ENCODE data around the gene KCNK4. TPM values are rescaled to one million over a fixed set of nuclear protein-coding genes. Genes with fewer than 3 reads are reported as not detected.

Gene KCNK4
- total RNA-seq, 3 donors from 2014 or later: not detected

- peaks cover 23% of the 10 kb centered on the region for H3K4me1 ChIP-seq (ENCODE audit: low read depth)
- intact Hi-C loops (cut with DNase I, micrococcal nuclease): no loop called here
- H3K9me3 ChIP-seq: no peaks in the 10 kb centered on the region
- TF ChIP-seq CTCF (IDR thresholded peaks at IDR 0.05): no peak
- H3K36me3 ChIP-seq (ENCODE audit: low read depth): no peaks in the 10 kb centered on the region
- ATAC-seq (no peak), DNase-seq (peak in 2 of 3 donors; percentile 53 to 62)
- no peak overlapping the region for H3K4me3 ChIP-seq
Observed at GRCh38 chr11:64297699-64298358, 6.7 kb downstream of the KCNK4 start.

DNA sequence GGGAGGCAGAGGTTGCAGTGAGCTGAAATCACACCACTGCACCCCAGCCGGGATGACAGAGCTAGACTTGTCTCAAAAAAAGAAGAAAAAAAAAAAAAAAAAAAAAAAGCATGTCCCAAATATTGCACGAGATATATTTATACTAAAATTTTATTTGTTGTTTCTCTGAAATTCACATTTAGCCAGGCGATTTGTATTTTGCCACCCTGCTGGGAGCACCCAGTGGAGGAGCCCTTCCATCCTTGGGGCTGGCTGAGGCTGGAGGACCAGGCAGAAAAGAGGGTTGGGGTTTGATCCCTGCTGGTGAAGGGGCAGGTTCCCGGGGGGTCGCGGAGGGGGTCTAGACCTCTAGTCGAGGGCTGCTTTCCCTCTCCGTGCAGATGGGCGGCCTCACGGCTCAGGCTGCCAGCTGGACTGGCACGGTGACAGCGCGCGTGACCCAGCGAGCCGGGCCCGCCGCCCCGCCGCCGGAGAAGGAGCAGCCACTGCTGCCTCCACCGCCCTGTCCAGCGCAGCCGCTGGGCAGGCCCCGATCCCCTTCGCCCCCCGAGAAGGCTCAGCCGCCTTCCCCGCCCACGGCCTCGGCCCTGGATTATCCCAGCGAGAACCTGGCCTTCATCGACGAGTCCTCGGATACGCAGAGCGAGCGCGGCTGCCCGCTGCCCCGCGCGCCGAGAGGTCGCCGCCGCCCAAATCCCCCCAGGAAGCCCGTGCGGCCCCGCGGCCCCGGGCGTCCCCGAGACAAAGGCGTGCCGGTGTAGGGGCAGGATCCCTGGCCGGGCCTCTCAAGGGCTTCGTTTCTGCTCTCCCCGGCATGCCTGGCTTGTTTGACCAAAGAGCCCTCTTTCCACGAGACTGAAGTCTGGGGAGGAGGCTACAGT, 8.1 kb downstream of the KCNK4 start:
- no peak for TF ChIP-seq CTCF (IDR thresholded peaks at IDR 0.05)
- ATAC-seq (peak; percentile 30), DNase-seq (peak in 1 of 3 donors; percentile 75)
- intact Hi-C loops (cut with DNase I, micrococcal nuclease): no loop called here
- Histone ChIP-seq H3K4me3 (no peak overlapping the region), H3K4me1 (ENCODE audit: low read depth) (peaks cover 30% of the 10 kb centered on the region), H3K9me3 (no peaks in the 10 kb centered on the region), H3K36me3 (ENCODE audit: low read depth) (no peaks in the 10 kb centered on the region)

GRCh38 chr11:64299847-64300648, 8.9 kb downstream of the KCNK4 start, which contains the start of gene CATSPERZ:
CATSPERZ (plus strand) TSS chr11:64300358; CDS start chr11:64300411, 53 bp downstream.
- H3K36me3 ChIP-seq (ENCODE audit: low read depth): no peaks in the 10 kb centered on the region
- no peak for TF ChIP-seq CTCF (IDR thresholded peaks at IDR 0.05)
- H3K4me3 ChIP-seq: no peak within 1 kb of the TSS
- H3K4me1 ChIP-seq (ENCODE audit: low read depth): peaks cover 31% of the 10 kb centered on the region
- no peaks in the 10 kb centered on the region for H3K9me3 ChIP-seq
- intact Hi-C loops (cut with DNase I, micrococcal nuclease): loop anchor here (5.0 to 10.0 kb wide), 2 partner anchors 93 to 95 kb away; partner anchors contain the start of gene FERMT3 (in 2 of the 2)
- ATAC-seq (no peak), DNase-seq (peak in 2 of 3 donors; percentile 55 to 56)

DNA sequence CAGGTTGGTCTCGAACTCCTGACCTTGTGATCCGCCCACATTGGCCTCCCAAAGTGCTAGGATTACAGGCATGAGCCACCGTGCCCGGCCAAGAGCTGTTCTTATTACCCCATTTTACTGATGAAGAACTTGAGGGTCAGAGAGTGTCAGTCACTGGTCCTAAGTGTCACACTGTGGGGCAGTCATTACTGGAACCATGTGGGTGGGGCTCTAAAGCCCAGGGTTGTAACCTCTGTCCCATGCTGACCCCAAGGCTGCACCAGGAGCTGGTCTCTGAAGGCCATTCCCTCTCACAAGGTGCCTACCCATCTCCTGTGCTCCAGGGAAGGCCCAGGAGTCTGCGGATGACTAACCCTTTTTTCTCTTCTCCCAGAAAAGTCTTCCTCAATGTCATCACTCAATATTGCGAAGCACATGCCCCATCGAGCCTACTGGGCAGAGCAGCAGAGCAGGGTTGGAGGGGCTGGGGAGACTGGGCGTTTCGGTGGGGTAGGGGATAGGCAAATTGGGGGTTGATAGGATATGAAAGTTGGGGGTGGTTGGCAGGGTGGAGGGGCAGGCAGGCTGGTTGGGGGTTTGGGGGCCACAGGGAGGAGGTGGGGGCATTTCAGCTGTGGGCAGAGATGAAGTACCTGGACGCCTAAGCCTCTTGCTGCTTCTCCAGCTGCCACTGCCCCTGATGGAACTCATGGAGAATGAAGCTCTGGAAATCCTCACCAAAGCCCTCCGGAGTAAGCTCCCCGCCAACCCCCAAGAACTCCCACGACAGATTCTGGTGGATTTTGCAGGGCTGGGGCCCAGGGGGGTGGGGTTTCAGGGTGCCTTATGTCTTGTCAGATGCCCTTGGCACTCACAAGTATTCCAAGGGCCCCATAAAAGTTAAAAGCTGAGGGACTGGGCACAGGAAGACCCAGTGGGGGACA, 12.3 kb downstream of the KCNK4 start:
- ATAC-seq (no peak), DNase-seq (no peak)
- H3K4me3 ChIP-seq: no peak overlapping the region
- H3K36me3 ChIP-seq (ENCODE audit: low read depth): no peaks in the 10 kb centered on the region
- intact Hi-C loops (cut with DNase I, micrococcal nuclease): loop anchor here (5.0 to 10.0 kb wide), 2 partner anchors 96 to 99 kb away; partner anchors contain the start of gene FERMT3 (in 2 of the 2)
- no peak for TF ChIP-seq CTCF (IDR thresholded peaks at IDR 0.05)
- H3K9me3 ChIP-seq: no peaks in the 10 kb centered on the region
- H3K4me1 ChIP-seq (ENCODE audit: low read depth): peaks cover 47% of the 10 kb centered on the region
